ENCODE measurements around the gene RASL11B.
"Not testable (repeated sequence)": the region's sequence is repeated elsewhere in the genome, so short reads cannot be mapped to it uniquely, and the experiment has no call there.

RASL11B gene, protein sequence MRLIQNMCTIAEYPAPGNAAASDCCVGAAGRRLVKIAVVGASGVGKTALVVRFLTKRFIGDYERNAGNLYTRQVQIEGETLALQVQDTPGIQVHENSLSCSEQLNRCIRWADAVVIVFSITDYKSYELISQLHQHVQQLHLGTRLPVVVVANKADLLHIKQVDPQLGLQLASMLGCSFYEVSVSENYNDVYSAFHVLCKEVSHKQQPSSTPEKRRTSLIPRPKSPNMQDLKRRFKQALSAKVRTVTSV

DNA sequence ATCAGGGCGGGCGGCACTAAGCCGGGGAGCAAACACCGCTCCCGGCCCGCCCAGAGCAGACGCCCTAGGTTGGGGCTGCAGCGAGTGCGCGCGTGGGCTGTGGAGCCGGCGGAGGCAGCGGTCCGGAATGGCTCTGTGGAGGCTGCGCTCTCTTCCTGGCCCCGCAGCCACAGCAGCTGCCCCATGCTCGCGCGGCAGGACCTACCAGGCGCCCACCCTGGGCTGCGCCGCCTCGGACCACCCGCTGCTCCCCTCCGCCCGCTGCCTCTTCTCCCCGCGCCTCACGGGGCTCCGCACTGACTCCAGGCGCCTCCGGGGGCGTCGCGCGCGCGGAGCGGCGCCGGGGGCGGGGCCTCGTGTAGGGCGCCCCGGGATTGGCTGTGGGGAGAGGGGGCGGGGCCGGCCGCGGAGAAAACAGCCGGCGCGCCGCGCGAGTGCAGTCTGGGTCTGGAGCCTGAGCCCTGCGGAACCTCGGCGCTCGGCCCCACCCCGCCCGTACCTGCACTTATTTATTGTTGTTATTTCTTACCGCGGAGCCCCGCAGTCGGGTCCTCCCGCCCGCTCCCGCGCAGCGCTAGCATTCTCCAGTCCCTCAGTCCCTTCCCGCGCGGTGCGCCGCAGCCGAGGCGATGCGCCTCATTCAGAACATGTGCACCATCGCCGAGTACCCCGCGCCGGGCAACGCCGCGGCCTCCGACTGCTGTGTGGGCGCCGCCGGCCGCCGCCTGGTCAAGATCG is at the start of gene RASL11B:
Gene RASL11B, plus strand, starts transcription at position 439 of the 738 bp plus-strand sequence. Its CDS starts 191 bp downstream, at position 630.
- no peak for DNase-seq (ENCODE audit: low read depth)
- H3K4me3 ChIP-seq (ENCODE audit: low read depth, low read length): peak within 1 kb of the TSS; percentile 61

DNA sequence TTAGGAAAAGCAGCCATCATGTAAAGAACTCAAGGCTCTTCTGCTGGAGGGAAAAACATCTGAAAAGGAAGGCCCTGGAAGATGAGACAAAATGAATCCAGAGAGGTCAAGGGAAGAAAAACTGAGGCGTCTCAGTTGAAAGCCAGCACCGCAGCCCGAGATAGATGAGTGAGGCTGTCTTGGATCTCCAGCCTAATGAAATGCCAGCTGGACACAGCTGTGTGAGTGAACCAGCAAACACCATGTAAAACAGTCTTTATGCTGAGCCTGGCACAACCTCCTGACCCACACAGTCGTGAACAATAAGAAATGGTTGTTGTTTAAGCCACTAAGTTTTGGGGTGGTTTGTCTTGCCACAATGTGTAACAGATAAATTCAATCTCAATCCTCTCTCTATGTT is 48.6 kb upstream of the RASL11B start:
- H3K4me3 ChIP-seq (ENCODE audit: low read depth, low read length): no peak overlapping the region
- DNase-seq (ENCODE audit: low read depth): no peak

DNA sequence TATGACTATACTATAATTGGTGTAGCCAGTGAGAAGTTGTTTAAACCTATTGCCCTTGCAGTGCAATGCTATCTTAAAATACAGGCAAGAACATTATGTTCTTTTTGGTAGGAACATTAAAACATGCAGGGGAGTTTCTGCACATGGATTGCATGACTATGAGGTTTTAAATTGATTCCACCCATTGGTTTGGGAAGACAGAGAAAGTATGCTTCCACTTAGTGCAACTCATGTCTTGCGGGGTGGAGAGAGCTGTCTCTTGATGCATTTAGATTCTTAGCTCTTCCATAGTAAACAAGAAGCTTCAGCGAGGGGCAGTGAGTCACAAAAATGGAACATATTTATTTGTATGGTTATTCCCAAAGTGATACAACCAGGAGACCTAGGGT is 39.5 kb upstream of the RASL11B start:
- no peak overlapping the region for H3K4me3 ChIP-seq (ENCODE audit: low read depth, low read length)
- DNase-seq (ENCODE audit: low read depth): peak; percentile 85

DNA sequence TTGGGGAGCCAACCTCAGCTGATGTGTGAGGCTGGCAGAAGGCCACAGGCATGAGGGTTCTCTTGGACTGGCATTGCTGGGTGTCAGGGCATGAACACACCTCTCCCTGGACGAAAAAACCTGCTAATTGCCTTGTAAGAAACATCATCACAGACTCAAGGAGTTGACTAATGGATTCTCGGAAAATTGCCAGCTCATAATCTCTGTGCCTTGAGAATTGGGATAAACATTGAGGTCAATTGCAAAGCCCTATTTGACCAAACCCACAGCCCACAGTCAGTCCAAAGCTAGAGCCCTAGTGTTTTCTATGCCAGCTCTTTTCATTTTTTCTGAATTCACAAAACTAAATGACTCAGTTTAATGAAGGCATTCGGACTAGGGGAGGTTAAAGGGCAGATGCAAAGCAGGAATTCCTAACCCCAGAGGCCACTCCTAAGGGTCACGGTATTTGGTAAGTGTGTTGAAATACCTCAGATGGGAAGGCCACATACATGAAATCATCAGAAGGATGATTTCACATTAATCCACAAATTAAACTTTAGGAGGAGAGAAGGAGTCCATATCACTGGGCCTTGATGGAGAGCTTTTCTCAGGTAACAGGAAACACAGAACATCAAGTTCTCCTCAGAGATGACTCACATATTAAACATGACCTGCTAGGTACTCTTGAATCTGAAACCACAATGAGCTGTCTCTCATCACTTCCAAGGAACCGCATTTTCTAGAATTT is 39.0 kb upstream of the RASL11B start:
- H3K4me3 ChIP-seq (ENCODE audit: low read depth, low read length): no peak overlapping the region
- peak; percentile 81 for DNase-seq (ENCODE audit: low read depth)

DNA sequence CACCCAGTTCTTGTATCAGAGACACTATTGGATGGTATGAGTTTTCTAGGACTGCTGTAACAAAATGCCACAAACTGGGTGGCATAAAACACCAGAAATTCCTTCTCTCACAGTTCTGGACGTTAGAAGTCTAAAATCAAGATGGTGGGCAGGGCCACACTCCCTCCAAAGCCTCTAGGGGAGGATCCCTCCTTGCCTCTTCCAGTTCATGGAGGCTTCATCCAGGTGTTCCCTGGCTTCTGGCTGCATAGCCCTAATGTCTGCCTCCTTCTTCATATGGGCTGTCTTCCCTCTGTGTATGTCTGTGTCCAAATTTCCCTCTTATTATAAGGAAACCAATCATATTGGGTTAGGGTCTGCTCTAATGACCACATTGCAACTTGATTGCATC is 38.4 kb upstream of the RASL11B start:
- H3K4me3 ChIP-seq (ENCODE audit: low read depth, low read length): no peak overlapping the region
- DNase-seq (ENCODE audit: low read depth): no peak

DNA sequence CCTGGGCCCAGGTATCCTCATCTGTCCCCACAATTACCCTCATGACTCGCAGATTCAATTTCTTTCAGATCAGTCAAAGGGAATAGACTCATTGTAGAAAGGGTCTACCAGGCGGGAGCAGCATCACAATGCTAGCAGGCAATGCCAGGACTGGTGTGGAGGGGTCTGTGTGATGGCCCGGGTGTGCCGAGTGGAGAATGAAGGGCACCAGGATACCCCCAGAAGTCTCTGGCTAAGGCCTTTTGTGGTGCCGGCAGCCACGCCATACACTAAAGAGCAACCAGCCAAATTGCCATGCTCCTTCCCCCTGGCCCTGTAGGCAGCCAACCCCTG is 37.9 kb upstream of the RASL11B start:
- no peak overlapping the region for H3K4me3 ChIP-seq (ENCODE audit: low read depth, low read length)
- no peak for DNase-seq (ENCODE audit: low read depth)

DNA sequence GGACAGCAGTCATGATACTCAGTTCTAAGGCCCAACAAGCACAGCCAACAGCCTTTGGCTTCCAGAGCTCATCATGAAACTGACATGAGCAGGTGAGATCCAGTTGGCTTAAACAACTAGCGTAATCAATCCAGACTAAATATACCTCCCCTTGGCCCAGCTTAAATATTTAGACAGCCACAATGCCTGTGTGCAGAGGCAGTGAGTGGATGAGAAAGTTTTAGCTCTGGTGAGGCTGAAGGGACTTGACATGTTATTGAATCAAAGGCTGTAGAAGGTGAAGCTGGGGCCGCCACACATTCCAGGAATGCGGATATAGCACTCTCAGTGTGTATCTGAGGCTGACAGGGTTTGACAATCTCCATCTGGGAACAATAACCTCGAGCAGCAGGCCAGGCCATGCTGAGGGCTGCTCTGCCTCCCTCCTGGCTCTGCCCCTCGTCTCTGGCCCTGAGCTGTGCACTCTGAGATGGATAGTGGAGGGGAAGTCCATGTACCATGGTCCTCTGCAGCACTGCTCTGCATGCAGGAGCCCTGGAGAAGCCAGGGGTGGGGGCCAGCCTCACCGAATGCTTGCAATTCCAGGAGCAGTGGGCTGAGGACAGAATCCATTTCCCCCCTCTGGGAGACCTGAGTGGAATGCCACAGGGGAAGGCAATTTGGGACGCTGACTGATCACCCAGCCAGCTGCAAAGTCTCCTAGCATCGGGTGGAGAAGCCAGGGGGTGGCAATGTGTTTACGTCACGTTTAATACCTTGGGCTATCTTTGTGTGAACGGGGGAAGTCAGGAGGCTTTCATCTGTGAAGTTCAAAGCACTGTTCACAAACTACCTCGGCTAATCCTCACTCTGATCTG is 37.3 kb upstream of the RASL11B start:
- no peak for DNase-seq (ENCODE audit: low read depth)
- H3K4me3 ChIP-seq (ENCODE audit: low read depth, low read length): no peak overlapping the region

DNA sequence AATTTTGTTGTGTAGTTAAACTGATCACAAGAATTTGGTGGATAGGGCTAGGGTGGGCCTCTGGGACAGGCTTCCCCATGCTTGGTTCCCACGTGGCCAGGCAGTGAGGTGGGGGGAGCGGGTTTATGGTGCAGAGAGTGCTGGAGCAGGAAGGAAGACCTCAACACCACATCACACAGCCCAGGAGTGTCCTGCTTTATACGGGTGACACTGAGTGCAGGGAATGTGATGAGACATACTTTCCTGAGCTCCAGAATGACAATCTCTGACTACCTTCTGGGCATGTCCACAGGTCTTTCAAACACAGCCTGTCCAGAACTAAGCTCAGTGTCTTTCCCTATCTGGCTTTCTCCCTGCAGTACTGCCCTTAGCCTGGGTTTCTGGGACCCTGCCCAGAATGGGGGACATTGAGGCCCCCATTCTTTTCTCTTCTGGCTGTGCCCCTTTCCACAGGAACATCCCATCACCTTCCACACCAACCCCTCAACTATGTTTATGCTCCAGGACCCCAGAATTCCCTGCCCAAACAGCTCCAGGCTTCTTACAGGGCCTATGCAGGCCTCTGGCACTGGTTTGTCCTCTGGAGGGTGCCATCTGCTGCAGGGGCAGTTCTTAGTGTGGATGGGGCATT is 36.5 kb upstream of the RASL11B start:
- no peak overlapping the region for H3K4me3 ChIP-seq (ENCODE audit: low read depth, low read length)
- no peak for DNase-seq (ENCODE audit: low read depth)

DNA sequence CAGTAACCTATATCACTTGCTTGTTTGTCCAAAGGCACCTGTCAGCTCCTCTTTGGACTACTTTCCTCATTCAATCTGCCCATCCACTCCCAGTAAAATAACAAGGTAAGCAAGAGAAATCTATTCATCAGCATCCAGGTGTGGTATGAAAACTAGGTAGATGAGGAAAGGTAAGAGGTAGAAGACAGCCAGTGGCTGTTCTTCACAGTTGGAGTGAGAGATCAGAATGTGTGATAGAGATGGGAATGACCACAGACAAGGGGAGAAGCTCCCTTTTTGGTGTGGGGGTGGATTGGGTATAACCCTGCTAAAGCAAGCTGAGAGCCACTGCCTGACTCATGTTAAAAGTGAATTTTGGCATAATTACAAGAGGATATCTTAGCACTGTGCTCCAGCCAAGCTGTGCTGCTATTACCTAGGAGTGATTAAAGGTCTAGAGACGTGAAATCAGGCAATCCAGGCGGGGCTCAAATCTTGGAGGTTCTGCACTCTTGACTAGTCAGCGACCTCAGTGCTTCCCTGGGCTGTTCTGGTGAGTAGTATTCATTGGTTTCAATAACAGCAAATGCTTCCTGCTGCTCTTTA is 28.1 kb upstream of the RASL11B start:
- DNase-seq (ENCODE audit: low read depth): no peak
- H3K4me3 ChIP-seq (ENCODE audit: low read depth, low read length): no peak overlapping the region

DNA sequence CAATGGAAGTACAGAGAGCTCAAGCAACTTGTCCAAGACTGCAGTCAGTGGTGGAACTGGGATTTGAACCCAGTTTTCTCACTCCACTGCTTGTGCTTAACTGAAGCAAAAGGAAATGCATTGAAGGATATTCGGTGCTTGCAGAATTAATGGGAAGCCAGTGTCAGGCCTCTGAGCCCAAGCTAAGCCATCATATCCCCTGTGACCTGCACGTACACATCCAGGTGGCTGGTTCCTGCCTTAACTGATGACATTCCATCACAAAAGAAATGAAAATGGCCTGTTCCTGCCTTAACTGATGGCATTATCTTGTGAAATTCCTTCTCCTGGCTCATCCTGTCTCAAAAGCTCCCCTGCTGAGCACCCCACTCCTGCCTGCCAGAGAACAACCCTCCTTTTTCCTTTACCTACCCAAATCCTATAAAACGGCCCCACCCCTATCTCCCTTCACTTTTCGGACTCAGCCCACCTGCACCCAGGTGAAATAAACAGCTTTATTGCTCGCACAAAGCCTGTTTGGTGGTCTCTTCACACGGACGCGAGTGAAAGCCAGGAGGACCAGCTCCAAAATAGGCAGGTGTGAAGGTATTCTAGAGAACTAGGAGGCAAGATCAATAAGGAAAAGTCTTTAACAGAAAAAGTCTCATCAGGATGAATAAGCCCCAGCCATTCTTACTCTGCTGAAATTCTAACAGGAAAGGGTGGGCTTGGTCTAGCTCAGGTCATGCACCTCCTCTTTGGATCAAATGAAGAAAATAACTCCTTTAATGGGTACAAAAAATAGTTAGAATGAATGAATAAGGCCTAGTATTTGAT is 27.3 kb upstream of the RASL11B start:
- not testable (repeated sequence) for DNase-seq (ENCODE audit: low read depth); H3K4me3 ChIP-seq (ENCODE audit: low read depth, low read length)

DNA sequence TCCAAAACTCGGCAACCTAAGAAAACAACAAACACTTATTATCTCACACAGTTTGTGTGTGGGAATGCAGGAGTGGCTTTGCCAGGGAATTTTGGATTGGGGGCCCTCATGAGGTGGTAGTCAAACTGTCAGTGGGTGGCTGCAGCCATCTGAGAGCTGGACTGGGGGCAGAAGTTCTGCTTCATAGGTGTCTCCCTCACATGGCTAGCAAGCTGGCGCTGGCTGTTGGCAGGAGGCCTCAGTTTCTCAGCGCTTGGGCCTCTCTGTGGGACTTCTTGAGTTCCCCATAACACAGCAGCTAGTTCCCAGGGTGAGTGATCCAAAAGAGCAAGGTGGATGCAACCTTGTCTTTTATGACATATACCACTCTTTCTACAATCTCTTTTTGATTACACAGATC is 26.0 kb upstream of the RASL11B start:
- H3K4me3 ChIP-seq (ENCODE audit: low read depth, low read length): no peak overlapping the region
- DNase-seq (ENCODE audit: low read depth): no peak

DNA sequence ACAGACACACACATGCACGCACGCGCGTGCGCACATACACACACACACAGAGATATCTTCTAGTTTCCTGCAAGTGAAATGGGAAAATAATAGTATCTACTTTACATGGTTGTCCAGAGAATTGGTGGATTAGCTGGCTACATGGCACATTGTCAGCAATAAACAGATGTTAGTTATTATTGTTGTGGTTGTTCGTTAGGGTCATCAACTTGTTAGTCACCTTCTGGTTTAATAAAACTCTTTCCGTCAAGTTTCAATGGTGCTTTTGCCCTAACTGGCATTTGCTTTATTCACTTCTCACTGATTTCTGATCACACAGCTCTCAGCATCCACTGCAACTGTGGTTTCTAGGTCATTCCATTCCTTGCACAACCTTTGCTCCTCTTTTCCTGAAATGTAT is 25.4 kb upstream of the RASL11B start:
- no peak for DNase-seq (ENCODE audit: low read depth)
- no peak overlapping the region for H3K4me3 ChIP-seq (ENCODE audit: low read depth, low read length)

DNA sequence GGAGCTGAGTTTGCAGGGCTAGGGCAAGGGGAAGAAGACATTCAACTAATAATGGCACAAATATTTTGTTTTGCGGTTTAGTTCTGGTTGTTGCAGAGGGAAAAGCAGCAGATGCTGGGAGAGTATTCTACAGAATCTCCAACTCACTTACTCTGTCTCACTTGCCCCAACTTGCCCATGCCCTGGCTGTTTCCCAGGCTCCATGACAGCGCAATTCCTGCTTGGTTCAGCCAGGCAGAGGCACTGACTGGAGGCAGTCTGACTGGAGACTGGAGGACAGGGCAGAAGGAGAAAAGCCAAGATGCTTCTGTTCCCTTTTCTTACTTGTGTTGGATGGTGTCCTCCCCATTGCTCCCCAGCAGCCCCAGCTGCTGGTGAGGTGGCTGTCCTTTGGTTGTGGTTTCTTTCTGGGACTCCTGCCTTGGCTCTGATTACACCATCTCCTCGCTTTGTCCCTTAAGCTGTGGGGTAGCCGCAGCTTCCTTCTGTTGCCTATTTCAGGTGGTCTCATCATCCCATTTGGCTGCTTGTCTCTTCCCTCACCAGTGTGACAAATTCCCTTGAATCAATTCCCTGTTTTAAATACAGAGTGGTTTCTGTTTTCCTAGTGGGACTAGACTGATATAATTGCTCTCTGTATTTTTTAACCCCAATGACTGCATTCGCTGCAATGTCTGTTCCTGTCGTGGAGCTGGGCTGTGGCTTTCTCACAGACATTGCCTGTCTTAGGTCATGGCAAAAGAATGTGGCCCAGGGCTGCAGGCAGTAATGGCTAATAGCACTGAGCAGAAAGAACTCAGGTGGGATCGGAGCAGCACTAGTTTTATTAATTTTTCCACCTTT is 24.2 kb upstream of the RASL11B start:
- no peak for DNase-seq (ENCODE audit: low read depth)
- no peak overlapping the region for H3K4me3 ChIP-seq (ENCODE audit: low read depth, low read length)

DNA sequence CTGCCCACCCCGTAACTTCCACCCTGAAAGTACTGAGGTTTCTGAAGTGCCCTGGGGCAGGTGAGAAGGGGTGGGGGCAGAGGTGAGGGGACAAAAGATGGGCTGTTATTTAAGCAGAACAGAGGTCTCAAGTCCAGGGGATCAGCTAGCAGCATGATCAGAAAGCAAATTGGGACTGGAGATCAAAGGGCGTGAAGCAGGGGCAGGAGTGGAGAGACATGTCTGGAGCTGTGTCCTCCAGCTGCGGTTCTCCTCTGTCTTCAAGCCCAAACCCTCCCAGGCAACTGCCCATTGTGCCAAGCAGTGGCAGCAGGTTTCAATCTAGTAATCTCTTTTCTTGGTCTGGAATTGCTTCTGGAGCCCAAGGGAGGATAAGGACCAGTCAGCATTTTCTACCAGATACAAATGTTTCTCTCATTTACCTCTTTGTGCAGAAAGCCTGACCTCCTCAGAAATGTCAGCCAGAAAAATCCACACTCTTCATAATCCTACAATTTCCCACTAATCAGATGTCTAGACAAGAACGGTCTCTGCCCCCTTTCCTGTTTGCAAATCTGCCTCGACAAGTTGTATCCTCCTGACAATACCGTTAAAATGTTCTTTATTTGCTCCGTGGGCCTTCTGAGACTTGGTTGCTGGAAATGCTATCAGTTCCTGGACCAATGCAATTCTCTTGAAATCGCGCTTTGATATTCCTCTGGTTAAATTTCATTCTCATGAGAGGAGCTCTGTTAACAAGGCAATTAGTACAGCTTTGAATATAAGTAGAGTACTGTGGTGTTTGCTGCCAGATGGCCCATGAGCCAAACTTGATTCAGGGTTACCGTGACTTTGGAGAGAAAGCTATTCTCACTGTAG is 23.2 kb upstream of the RASL11B start:
- H3K4me3 ChIP-seq (ENCODE audit: low read depth, low read length): no peak overlapping the region
- no peak for DNase-seq (ENCODE audit: low read depth)

DNA sequence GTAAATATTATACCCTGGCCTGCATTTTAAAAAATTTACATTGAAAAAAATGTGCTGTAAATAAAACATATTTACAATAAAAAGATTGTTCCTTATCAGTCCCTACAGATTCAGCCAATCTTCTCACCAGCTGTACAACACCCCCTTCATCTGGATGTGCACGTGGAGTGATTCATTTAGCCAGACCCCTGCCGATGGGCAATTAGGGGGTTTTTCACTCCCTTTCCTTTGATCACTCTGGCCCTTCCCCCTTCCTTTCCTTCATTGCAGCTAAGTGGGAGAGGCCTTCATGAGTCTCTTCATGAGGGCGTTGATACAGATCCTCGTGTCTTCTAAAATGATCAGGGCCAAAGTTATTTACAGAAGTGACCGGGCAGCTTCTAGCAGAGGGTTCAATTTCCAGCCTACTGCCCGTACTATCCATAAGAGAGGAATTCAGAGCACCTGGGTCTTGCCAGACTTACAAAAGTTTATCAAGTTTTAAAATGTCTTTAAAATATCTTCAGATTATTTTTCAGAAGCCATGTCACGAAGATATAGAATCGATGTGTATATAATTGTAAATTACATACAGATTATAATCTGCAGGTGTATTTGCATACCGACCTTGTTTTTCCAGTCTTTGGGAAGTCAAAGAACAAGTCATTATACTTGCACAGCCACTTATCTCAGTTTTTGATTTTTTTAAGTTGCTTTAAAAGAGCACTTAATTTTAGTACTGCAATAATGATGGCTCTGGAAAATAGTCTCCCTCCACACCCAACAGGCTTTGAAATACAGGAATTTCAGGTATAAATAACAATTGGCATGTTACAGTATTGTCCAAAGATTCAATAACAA is 21.4 kb upstream of the RASL11B start:
- H3K4me3 ChIP-seq (ENCODE audit: low read depth, low read length): no peak overlapping the region
- no peak for DNase-seq (ENCODE audit: low read depth)
